ENCODE results near the gene NIT1.

The NIT1 gene

DNA sequence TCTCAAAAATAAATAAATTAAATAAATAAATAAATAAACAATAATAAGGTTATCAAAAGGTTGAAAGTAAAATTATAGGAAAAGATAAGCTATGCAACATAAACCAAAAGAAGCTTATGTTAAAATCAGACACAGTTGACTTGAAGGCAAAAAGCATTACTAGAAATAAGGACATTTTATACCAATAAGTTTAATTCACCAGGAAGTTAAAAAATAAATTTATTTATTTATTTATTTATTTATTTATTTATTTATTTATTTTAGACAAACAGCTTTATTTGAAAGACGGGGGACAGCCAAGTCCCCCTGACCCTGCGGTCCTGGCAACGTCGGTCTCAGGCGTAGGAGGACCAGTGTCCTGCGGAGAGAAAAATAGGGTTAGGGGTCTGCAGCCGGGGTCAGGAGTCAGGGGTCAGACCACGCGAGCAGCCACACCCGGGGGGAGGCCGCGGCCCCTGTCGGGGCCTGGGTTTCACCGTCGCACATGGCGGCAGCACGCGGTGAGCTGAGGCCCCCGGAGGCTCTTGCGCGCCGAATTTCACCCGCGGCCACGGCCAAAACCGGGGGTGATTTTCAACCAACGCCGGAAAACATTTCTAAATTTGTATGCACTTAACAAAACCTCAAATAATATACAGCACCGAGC is 23.0 kb downstream of the NIT1 start:
- Mint-ChIP-seq H3K4me3 (no peak overlapping the region), H3K4me1 (peaks cover 13% of the 10 kb centered on the region), H3K36me3 (no peaks in the 10 kb centered on the region), H3K27ac (no peak overlapping the region), H3K27me3 (no peaks in the 10 kb centered on the region), H3K9me3 (no peaks in the 10 kb centered on the region)
- ATAC-seq = no peak

DNA sequence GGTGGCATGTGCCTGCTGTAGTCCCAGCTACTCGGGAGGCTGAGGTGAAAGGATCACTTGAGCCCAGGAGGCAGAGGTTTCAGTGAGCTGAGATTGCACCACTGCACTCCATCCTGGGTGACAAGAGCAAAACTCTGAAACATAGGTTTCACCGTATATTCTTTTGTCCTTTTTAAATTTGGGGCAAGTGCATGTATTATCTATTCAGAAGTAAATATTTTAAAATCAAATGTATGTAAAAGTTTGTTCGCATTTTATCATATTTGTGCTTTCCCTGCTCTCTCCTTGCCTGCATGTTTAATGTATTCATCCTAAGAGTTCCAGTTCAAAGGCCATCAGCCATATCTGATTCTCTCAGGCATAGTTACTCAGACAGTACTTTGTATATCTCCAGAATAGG is 27.9 kb downstream of the NIT1 start:
- H3K4me3 Mint-ChIP-seq = no peak overlapping the region

DNA sequence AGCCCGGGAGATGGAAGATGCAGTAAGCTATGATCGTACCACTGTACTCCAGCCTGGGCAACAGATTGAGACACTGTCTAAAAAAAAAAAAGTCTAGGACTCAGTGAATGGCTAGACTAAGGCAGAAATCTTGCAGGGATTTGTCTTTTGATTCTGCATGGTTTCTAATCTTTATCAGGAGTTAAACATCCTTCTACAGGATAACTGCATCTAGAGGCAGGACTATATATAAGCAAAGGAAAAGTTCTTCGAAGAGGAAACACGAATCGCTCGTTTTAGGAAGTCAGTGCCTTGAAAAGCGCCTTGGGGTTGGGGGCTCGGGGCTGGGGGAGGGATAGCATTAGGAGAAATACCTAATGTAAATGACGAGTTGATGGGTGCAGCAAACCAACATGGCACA is 35.3 kb downstream of the NIT1 start:
- H3K4me3 Mint-ChIP-seq = peak overlapping the region; percentile 98
- ATAC-seq = no peak
- peaks cover 18% of the 10 kb centered on the region for H3K4me1 Mint-ChIP-seq
- H3K36me3 Mint-ChIP-seq = peaks cover 21% of the 10 kb centered on the region
- no peaks in the 10 kb centered on the region for H3K9me3 Mint-ChIP-seq
- H3K27ac Mint-ChIP-seq = peak overlapping the region; percentile 100
- H3K27me3 Mint-ChIP-seq = no peaks in the 10 kb centered on the region

More for the DNA sequence above, 27.9 kb downstream of the NIT1 start:
- no peaks in the 10 kb centered on the region for H3K9me3 Mint-ChIP-seq
- no peaks in the 10 kb centered on the region for H3K27me3 Mint-ChIP-seq
- H3K36me3 Mint-ChIP-seq = no peaks in the 10 kb centered on the region
- no peak for ATAC-seq
- no peak overlapping the region for H3K27ac Mint-ChIP-seq
- no peaks in the 10 kb centered on the region for H3K4me1 Mint-ChIP-seq

DNA sequence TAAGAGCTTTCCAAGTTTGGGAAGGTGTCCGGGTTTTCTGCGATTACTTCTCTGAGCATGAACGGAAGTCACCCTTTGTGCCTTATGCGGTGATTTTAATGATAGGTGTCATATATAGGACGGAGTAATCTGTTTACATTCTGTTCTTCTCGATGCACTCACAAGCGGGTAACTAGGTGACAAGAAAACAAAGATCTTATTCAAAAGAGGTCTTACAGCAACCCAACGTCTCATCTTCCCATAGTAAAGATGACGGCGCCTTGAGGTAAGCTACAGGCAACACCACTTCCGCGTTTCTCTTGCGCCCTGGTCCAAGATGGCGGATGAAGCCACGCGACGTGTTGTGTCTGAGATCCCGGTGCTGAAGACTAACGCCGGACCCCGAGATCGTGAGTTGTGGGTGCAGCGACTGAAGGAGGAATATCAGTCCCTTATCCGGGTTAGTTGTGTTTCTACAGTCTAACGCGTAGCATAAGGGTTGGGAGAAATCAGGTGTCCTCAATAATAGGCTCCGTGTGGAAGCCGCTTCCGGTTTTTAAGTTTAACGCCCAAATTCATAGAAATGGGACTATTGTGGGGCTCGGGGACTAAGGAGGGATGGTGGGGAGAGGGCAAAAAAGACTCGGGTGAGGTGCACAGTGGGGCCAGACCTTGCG is 35.9 kb downstream of the NIT1 start, which contains the start of gene UFC1:
UFC1 (plus strand) TSS at position 297 of the 656 bp plus-strand sequence; CDS start at position 317, 20 bp downstream.
- H3K9me3 Mint-ChIP-seq = no peaks in the 10 kb centered on the region
- ATAC-seq = peak; percentile 97
- peak within 1 kb of the TSS; percentile 100 for H3K27ac Mint-ChIP-seq
- peaks cover 22% of the 10 kb centered on the region for H3K36me3 Mint-ChIP-seq
- peaks cover 21% of the 10 kb centered on the region for H3K4me1 Mint-ChIP-seq
- peak within 1 kb of the TSS; percentile 98 for H3K4me3 Mint-ChIP-seq
- no peaks in the 10 kb centered on the region for H3K27me3 Mint-ChIP-seq

DNA sequence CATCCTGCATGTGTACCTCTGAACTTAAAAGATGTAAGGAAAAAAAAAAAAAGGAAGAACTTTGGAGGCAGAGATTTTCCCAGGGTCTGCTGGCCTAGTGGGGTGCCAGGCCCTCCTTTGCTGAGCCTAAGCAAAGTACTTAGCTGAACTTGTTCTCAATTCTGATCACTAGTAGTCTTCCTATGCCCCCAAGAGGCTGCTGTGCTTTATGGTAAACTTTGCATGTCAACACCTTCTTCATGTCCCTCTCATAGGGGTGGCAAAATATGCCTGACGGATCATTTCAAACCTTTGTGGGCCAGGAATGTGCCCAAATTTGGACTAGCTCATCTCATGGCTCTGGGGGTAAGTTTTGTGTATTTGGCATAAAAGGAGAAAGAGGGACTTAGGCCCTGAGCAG is 40.0 kb downstream of the NIT1 start:
- Mint-ChIP-seq H3K27me3 (no peaks in the 10 kb centered on the region), H3K4me1 (peaks cover 54% of the 10 kb centered on the region), H3K27ac (peak overlapping the region; percentile 85), H3K9me3 (no peaks in the 10 kb centered on the region), H3K36me3 (peaks cover 38% of the 10 kb centered on the region), H3K4me3 (peak overlapping the region; percentile 45)
- ATAC-seq = no peak

DNA sequence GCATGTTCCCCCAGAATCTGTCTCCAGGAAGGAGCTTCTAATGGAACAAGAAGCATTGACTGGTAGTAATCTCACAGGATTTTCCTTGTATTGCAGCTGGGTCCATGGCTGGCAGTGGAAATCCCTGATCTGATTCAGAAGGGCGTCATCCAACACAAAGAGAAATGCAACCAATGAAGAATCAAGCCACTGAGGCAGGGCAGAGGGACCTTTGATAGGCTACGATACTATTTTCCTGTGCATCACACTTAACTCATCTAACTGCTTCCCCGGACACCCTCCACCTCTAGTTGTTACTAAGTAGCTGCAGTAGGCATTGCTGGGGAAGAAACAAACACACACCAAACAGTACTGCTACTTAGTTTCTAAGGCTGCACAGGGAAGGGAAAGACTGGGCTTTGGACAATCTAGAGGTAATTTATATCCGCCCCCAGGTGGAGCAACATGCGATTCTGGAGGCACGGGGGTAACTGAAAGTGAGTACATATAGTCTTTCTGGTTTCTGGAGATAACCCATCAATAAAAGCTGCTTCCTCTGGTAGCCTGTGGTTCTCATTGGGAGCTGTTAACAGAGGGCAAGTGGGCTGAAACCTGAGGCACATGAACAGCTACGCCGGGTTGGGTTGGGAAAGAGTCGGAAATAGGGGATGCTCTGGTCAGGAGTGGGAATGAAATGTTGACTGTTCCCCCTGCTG is 40.6 kb downstream of the NIT1 start:
- Mint-ChIP-seq H3K27me3 (no peaks in the 10 kb centered on the region), H3K9me3 (no peaks in the 10 kb centered on the region), H3K27ac (peak overlapping the region; percentile 85), H3K4me1 (peaks cover 60% of the 10 kb centered on the region), H3K4me3 (peak overlapping the region; percentile 18), H3K36me3 (peaks cover 44% of the 10 kb centered on the region)
- ATAC-seq = no peak

DNA sequence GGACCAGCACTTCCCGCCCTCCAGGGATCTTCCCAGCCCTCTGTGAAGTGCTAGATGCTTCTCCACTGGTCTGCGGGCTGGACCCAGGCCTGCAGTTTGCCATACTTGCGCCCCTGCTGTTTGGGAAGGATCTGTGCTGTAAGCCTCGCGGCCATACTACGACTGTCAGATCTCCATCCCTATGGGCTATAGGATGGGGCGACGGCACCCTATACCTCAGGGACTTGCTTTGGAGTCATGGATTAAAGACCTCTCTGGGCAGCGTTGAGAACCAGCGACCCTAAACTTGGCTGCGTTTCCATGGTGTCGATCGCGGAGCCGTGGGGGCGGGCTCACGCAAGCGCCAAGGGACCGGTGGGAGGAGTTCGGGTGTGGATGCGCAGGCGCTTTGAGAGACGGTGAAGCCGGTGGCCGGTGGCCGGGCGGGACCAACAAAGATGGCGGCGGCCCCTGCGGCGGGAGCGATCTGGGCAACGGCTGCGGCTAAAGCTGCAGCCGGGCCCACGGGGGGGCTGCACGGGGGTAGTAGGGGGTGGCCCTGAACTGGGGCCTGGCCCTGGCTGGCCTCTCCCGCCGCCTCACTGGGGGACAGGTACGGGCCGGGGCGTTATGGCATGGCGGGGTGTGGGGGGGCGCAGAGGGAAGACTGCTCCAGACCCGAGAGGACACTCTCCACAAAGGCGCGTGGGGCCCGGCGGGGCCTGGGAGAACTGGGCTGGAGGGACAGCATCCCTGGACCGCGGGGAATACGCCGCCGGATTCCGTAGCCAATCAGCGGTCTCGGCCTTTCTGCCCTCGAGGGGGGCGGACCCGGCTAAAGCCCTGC is 41.4 kb downstream of the NIT1 start, which contains the start of gene USP21:
USP21 (plus strand) TSS at position 414 of the 826 bp plus-strand sequence. CDS start 1,141 bp downstream, outside the sequence.
- peaks cover 52% of the 10 kb centered on the region for H3K36me3 Mint-ChIP-seq

DNA sequence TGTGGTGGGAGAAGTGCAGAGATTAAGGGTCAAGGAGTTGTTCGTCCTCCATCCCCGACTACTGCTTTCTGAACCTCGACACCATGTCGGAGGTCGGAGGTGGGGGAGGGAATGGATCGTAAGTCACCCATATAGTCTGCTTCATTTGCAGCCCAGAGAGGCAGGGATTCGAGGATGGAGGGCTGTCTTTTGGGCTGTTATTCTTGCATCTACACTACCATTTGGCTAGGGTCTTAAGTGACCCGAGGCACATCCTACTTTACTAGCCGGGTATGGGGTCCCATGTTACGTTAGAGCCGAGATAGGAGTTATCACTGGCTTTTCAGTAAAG is 42.0 kb downstream of the NIT1 start:
- no peak for ATAC-seq
- Mint-ChIP-seq H3K9me3 (no peaks in the 10 kb centered on the region), H3K36me3 (peaks cover 57% of the 10 kb centered on the region), H3K4me1 (peaks cover 58% of the 10 kb centered on the region), H3K27ac (peak overlapping the region; percentile 85), H3K27me3 (no peaks in the 10 kb centered on the region), H3K4me3 (peak overlapping the region; percentile 81)

More for the DNA sequence above, 41.4 kb downstream of the NIT1 start, which contains the start of gene USP21:
- Mint-ChIP-seq H3K4me3 (peak within 1 kb of the TSS; percentile 81), H3K4me1 (peaks cover 63% of the 10 kb centered on the region), H3K9me3 (no peaks in the 10 kb centered on the region), H3K27me3 (no peaks in the 10 kb centered on the region), H3K27ac (peak within 1 kb of the TSS; percentile 85)
- peak; percentile 97 for ATAC-seq

DNA sequence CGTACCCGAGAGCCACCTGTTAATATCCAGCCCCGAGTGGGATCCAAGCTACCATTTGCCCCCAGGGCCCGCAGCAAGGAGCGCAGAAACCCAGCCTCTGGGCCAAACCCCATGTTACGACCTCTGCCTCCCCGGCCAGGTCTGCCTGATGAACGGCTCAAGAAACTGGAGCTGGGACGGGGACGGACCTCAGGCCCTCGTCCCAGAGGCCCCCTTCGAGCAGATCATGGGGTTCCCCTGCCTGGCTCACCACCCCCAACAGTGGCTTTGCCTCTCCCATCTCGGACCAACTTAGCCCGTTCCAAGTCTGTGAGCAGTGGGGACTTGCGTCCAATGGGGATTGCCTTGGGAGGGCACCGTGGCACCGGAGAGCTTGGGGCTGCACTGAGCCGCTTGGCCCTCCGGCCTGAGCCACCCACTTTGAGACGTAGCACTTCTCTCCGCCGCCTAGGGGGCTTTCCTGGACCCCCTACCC is 42.8 kb downstream of the NIT1 start:
- peaks cover 58% of the 10 kb centered on the region for H3K4me1 Mint-ChIP-seq
- peak overlapping the region; percentile 38 for H3K27ac Mint-ChIP-seq
- H3K36me3 Mint-ChIP-seq = peaks cover 54% of the 10 kb centered on the region
- H3K4me3 Mint-ChIP-seq = peak overlapping the region; percentile 81
- H3K9me3 Mint-ChIP-seq = no peaks in the 10 kb centered on the region
- no peaks in the 10 kb centered on the region for H3K27me3 Mint-ChIP-seq
- no peak for ATAC-seq

DNA sequence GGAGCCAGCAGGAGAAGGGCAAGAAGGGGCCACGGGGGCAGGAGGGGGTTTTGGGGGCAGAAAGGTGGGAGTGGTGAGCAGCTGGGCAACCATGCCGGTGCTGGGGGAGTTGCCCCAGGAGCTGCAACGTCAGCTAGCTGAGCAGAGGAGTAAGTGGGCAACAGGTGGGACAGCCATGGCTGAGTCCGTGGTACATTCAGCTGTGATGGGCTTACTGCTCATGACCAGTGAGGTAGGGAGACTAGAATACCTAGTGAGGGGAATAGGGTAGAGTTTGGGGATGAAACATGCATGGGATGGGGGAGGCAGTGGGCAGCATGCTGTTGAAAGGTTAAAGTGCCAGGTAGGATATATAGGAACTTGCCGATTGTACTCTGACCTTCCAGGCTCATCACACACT is 43.7 kb downstream of the NIT1 start:
- peaks cover 53% of the 10 kb centered on the region for H3K36me3 Mint-ChIP-seq
- no peaks in the 10 kb centered on the region for H3K9me3 Mint-ChIP-seq
- H3K27ac Mint-ChIP-seq = peak overlapping the region; percentile 38
- H3K4me3 Mint-ChIP-seq = no peak overlapping the region
- peaks cover 58% of the 10 kb centered on the region for H3K4me1 Mint-ChIP-seq
- no peak for ATAC-seq
- H3K27me3 Mint-ChIP-seq = no peaks in the 10 kb centered on the region

DNA sequence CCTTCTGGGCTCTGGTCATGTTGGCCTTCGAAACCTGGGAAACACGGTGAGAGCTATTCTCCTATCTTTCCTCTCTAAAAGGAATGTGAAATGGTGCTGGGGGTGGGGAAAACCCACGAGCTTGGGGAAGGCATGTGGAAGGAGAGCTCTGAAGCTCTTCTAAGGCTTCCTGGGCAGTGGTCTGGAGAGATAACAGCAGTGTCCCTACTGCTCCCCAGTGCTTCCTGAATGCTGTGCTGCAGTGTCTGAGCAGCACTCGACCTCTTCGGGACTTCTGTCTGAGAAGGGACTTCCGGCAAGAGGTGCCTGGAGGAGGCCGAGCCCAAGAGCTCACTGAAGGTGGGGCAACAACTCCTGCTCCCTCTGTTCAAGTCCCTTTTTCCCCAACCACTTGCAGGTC is 44.1 kb downstream of the NIT1 start:
- Mint-ChIP-seq H3K36me3 (peaks cover 50% of the 10 kb centered on the region), H3K9me3 (no peaks in the 10 kb centered on the region), H3K4me3 (no peak overlapping the region), H3K27me3 (no peaks in the 10 kb centered on the region), H3K27ac (peak overlapping the region; percentile 3), H3K4me1 (peaks cover 62% of the 10 kb centered on the region)
- ATAC-seq = no peak

DNA sequence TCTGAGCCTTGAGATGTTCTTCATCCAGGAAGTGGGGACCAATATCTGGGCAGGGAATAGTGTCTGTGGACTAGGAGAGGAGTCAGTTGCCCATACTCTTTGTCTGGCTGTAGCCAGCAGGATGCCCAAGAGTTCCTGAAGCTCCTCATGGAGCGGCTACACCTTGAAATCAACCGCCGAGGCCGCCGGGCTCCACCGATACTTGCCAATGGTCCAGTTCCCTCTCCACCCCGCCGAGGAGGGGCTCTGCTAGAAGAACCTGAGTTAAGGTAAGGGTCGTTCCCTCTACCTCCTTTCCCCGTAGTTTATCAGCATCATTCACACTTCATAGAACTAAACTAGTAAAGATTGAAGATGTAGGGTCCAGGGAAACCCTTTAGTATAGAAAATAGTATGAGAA is 44.9 kb downstream of the NIT1 start:
- Mint-ChIP-seq H3K9me3 (no peaks in the 10 kb centered on the region), H3K4me3 (no peak overlapping the region), H3K4me1 (peaks cover 67% of the 10 kb centered on the region), H3K27ac (peak overlapping the region; percentile 3), H3K27me3 (no peaks in the 10 kb centered on the region), H3K36me3 (peaks cover 42% of the 10 kb centered on the region)
- ATAC-seq = no peak

DNA sequence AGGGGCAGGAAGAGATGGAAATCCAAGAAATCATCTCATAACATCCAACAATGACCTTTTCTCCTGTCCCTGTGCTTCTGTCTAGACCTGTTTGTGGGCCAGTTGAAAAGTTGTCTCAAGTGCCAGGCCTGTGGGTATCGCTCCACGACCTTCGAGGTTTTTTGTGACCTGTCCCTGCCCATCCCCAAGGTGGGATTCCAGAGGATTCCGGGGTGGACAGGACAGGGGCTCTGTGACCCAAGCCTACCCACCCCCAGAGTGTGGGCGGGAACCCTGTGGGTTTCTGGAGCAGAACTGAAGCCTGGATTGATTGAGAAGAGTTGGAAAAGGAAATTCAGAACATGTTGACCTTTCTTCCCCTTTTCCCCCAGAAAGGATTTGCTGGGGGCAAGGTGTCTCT is 45.9 kb downstream of the NIT1 start:
- Mint-ChIP-seq H3K9me3 (no peaks in the 10 kb centered on the region), H3K4me1 (peaks cover 71% of the 10 kb centered on the region), H3K4me3 (no peak overlapping the region), H3K36me3 (peaks cover 37% of the 10 kb centered on the region), H3K27me3 (no peaks in the 10 kb centered on the region), H3K27ac (peak overlapping the region; percentile 3)
- no peak for ATAC-seq

DNA sequence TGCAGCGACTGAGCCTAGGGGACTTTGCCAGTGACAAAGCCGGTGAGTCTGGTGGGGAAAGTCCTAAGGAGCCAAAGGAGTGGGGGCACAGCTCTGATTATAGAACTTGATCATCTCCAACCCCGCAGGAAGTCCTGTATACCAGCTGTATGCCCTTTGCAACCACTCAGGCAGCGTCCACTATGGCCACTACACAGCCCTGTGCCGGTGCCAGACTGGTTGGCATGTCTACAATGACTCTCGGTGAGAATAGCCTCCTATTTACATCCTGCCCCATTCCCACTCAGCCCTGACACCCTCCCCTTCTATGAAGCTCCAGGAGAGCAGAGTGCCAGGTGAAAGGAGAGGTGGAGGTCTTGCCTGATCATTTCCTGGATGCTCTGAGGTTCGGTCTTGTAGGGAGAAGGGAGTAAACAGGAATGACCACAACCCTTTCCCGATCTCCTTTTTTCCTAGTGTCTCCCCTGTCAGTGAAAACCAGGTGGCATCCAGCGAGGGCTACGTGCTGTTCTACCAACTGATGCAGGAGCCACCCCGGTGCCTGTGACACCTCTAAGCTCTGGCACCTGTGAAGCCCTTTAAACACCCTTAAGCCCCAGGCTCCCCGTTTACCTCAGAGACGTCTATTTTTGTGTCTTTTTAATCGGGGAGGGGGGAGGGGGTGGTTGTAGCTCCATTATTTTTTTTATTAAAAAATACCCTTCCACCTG is 47.2 kb downstream of the NIT1 start:
- Mint-ChIP-seq H3K4me3 (peak overlapping the region; percentile 29), H3K27me3 (no peaks in the 10 kb centered on the region), H3K36me3 (peaks cover 37% of the 10 kb centered on the region), H3K27ac (peak overlapping the region; percentile 95), H3K9me3 (no peaks in the 10 kb centered on the region), H3K4me1 (peaks cover 63% of the 10 kb centered on the region)
- ATAC-seq = no peak
